SH-SY5Y (cell line): ENCODE data around the gene FGF12.

Experiments
- GATA2 ChIP-seq: IDR thresholded peaks from 2 replicates; pipeline ENCODE4 v1.6.1; 2011; ENCODE audit warnings: mild to moderate bottlenecking, low read depth, low read length
- GATA3 ChIP-seq: IDR thresholded peaks from 2 replicates; pipeline ENCODE4 v1.6.1; 2011; ENCODE audit warnings: low read depth, mild to moderate bottlenecking, low read length, moderate library complexity

GRCh38 chr3:192445770-192446644 is 281.3 kb downstream of the FGF12 start:
- no peak for TF ChIP-seq GATA3
- no peak for TF ChIP-seq GATA2
